ENCODE measurements around the gene OR9A2.

GRCh38 chr7:143003393-143004051 lies 23.4 kb downstream of the OR9A2 start:
- TF ChIP-seq CTCF (conservative IDR thresholded peaks at IDR 0.05): peak; percentile 96
- TF ChIP-seq ZFX (IDR thresholded peaks at IDR 0.05): no peak
